HepG2 (cell line): Measurements from ENCODE around the gene KRT3. TPM values are rescaled to one million over a fixed set of nuclear protein-coding genes. Genes with fewer than 3 reads are reported as not detected.

Experiments
- ATAC-seq: fragments of 200-7000 bp; cut with Tn5 transposase; 3 replicates; pipeline ENCODE4 v1.9.1; 2020; ENCODE audit warnings: mild to moderate bottlenecking, moderate library complexity
- BruUV-seq: library from RNA; stranded (reverse); fragments of 400-500 nt; replicated peaks from 2 replicates; lab custom pipeline; 2021; lab: Mats Ljungman, UMichigan
- CTCF ChIA-PET: fragments of 300-600 bp; formaldehyde crosslinking; extraction: SDS; loops from one replicate; lab custom pipeline; 2021; ENCODE audit warnings: low total read pairs, inconsistent platforms, low intra/inter-chr PET ratio; lab: Yijun Ruan, JAX
- POLR2A ChIA-PET: fragments of 350-600 bp; sonication (Branson Sonifier 250); formaldehyde crosslinking; loops from one replicate; lab custom pipeline; 2020; ENCODE audit warnings: antibody characterized with exemption, inconsistent platforms; lab: Yijun Ruan, JAX
- DNase-seq: peaks from one replicate; pipeline ENCODE4 v3.0.0-alpha.2; 2015; ENCODE audit warnings: low spot score
- FAIRE-seq: peaks from 3 replicates; lab custom pipeline; 2011; peaks lifted over from hg19 to GRCh38; lab: Jason Lieb, UNC
- H2AFZ ChIP-seq: one replicate; pipeline ENCODE4 v1.6.1; 2011; ENCODE audit warnings: low read length, inconsistent platforms
- H3K27ac ChIP-seq: fragments of 300-600 bp; 3 replicates; pipeline ENCODE4 v1.8.0; 2011; ENCODE audit warnings: mixed run types, mild to moderate bottlenecking, mixed read lengths, low read length, inconsistent platforms; ENCODE audit not compliant: insufficient read depth; ENCODE audit errors: extremely low read length
- H3K27me3 ChIP-seq, 2 experiments: fragments of 200-600 bp in 1 of 2; 2 replicates in 1 of 2; 3 replicates in 1 of 2; pipeline versions ENCODE4 v1.6.0 to v1.8.0; 2011; ENCODE audit warnings: low read length in 2 of 2, mild to moderate bottlenecking in 2 of 2, moderate library complexity in 2 of 2, inconsistent platforms in 1 of 2; ENCODE audit not compliant: insufficient read depth in 2 of 2, control insufficient read depth in 1 of 2
- H3K36me3 ChIP-seq, 2 experiments: fragments of 200-600 bp in 1 of 2; replicated peaks in 1 of 2; 2 replicates in 1 of 2; 3 replicates in 1 of 2; pipeline versions ENCODE4 v1.5.1 to v1.8.0; 2011; ENCODE audit warnings: low read length in 2 of 2, inconsistent platforms in 1 of 2; ENCODE audit not compliant: insufficient read depth in 2 of 2, control insufficient read depth in 1 of 2
- H3K4me1 ChIP-seq: 2 replicates; pipeline ENCODE4 v1.5.1; 2012; ENCODE audit warnings: low read length, inconsistent platforms; ENCODE audit not compliant: insufficient read depth
- H3K4me2 ChIP-seq: 2 replicates; pipeline ENCODE4 v1.6.0; 2011; ENCODE audit warnings: low read depth, low read length, inconsistent platforms
- H3K4me3 ChIP-seq, 3 experiments: fragments of 200-600 bp in 1 of 3; sonication (generic), shearing (Covaris generic) in 1 of 3; replicated peaks in 1 of 3; 2 replicates each; pipeline ENCODE4 v1.5.1; 2011 to 2016; ENCODE audit warnings: low read length in 3 of 3, inconsistent platforms in 2 of 3, low read depth in 2 of 3, mild to moderate bottlenecking in 2 of 3, control low read depth in 1 of 3, mixed read lengths in 1 of 3; ENCODE audit not compliant: insufficient read depth in 1 of 3
- H3K79me2 ChIP-seq: one replicate; pipeline ENCODE4 v1.6.1; 2011; ENCODE audit warnings: low read length, inconsistent platforms; ENCODE audit not compliant: insufficient read depth
- H3K9ac ChIP-seq: 2 replicates; pipeline ENCODE4 v1.6.0; 2011; ENCODE audit warnings: mild to moderate bottlenecking, low read depth, low read length, inconsistent platforms; ENCODE audit not compliant: insufficient read depth
- H3K9me3 ChIP-seq: 2 replicates; pipeline ENCODE4 v1.5.1; 2012; ENCODE audit warnings: mild to moderate bottlenecking, low read length
- H4K20me1 ChIP-seq: 2 replicates; pipeline ENCODE4 v1.6.0; 2011; ENCODE audit warnings: inconsistent platforms, mild to moderate bottlenecking, low read length, moderate library complexity; ENCODE audit not compliant: insufficient read depth
- AGO1 ChIP-seq: fragments of 200-400 bp; formaldehyde crosslinking; IDR thresholded peaks from 2 replicates; pipeline ENCODE4 v1.6.1; 2017; ENCODE audit warnings: mild to moderate bottlenecking, low read depth, low read length, moderate library complexity; ENCODE audit not compliant: poor library complexity, severe bottlenecking
- FUBP1 ChIP-seq: sonication (generic); formaldehyde crosslinking; IDR thresholded peaks from 2 replicates; pipeline ENCODE4 v1.5.1; 2020; ENCODE audit warnings: missing genetic modification reagents, mild to moderate bottlenecking, borderline replicate concordance
- KLF13 ChIP-seq: sonication (generic); formaldehyde crosslinking; IDR thresholded peaks from 2 replicates; pipeline ENCODE4 v1.4.0; 2020; ENCODE audit warnings: mild to moderate bottlenecking, missing genetic modification reagents
- NR3C1 ChIP-seq: sonication (generic); formaldehyde crosslinking; IDR thresholded peaks from 2 replicates; pipeline ENCODE4 v1.4.0; 2020; ENCODE audit warnings: missing genetic modification reagents
- POLR2AphosphoS2 ChIP-seq: IDR thresholded peaks from 2 replicates; pipeline ENCODE4 v1.6.1; 2011; ENCODE audit warnings: low read depth, low read length, improper control_type of control experiment
- RAD51 ChIP-seq: fragments of 450-650 bp; IDR thresholded peaks from 2 replicates; pipeline ENCODE4 v1.6.1; 2016; ENCODE audit warnings: borderline replicate concordance
- SRSF9 ChIP-seq: fragments of 200-400 bp; formaldehyde crosslinking; IDR thresholded peaks from 2 replicates; pipeline ENCODE4 v1.6.1; 2018; ENCODE audit warnings: borderline replicate concordance, mild to moderate bottlenecking, low read depth, low read length; ENCODE audit not compliant: insufficient read depth, poor library complexity, severe bottlenecking
- TAF1 ChIP-seq: sonication (generic); formaldehyde crosslinking; IDR thresholded peaks from 2 replicates; pipeline ENCODE4 v1.4.0; 2020; ENCODE audit warnings: missing genetic modification reagents
- TBX2 ChIP-seq: sonication (generic); formaldehyde crosslinking; IDR thresholded peaks from 2 replicates; pipeline ENCODE4 v1.5.0; 2020; ENCODE audit warnings: missing genetic modification reagents, mild to moderate bottlenecking, borderline replicate concordance
- ZFYVE20 ChIP-seq: sonication (generic); formaldehyde crosslinking; IDR thresholded peaks from 2 replicates; pipeline ENCODE4 v1.8.0; 2023; ENCODE audit warnings: low read depth, mild to moderate bottlenecking, moderate library complexity, missing genetic modification reagents, borderline replicate concordance
- ZNF180 ChIP-seq: sonication (generic); formaldehyde crosslinking; IDR thresholded peaks from 2 replicates; pipeline ENCODE4 v1.4.0; 2020; ENCODE audit warnings: low read depth, missing genetic modification reagents, borderline replicate concordance
- ZNF251 ChIP-seq: sonication (generic); formaldehyde crosslinking; IDR thresholded peaks from 2 replicates; pipeline ENCODE4 v1.9.0; 2021; ENCODE audit warnings: mild to moderate bottlenecking, missing genetic modification reagents
- ZNF30 ChIP-seq: sonication (generic); formaldehyde crosslinking; IDR thresholded peaks from 2 replicates; pipeline ENCODE4 v1.5.0; 2020; ENCODE audit warnings: mild to moderate bottlenecking, missing genetic modification reagents
- ZNF431 ChIP-seq: sonication (generic); formaldehyde crosslinking; IDR thresholded peaks from 2 replicates; pipeline ENCODE4 v1.9.0; 2022; ENCODE audit warnings: missing genetic modification reagents, low read depth, mild to moderate bottlenecking, borderline replicate concordance
- ZZZ3 ChIP-seq: sonication (generic); formaldehyde crosslinking; IDR thresholded peaks from 2 replicates; pipeline ENCODE4 v1.4.0; 2020; ENCODE audit warnings: missing genetic modification reagents, mild to moderate bottlenecking, borderline replicate concordance
- WGBS: methylation state at CpG from one replicate; pipeline ENCODE4 v1.1.6; 2017; ENCODE audit warnings: low lambda C conversion rate; 5-methylcytosine and 5-hydroxymethylcytosine counted together
- in situ Hi-C: cut with HindIII; loops from 2 replicates; pipeline ENCODE4 v1.10.0; 2017; ENCODE audit warnings: low pct_unique_long_range_greater_than_20kb; ENCODE audit not compliant: extremely low pct_ligation_motif_present
- intact Hi-C: fragments of 100-400 bp; cut with micrococcal nuclease; formaldehyde crosslinking; loops from one replicate; pipeline ENCODE4 v1.10.0; 2022; ENCODE audit not compliant: unreplicated experiment
- polyA plus RNA-seq, 8 experiments: library from polyadenylated mRNA; depleted of rRNA in 3 of 8; stranded (reverse) in 7 of 8; unstranded in 1 of 8; fragments of >200 nt; fragmentation: Illumina TruSeq in 4 of 8; extraction: Trizol in 4 of 8; gene quantifications; 2 replicates each; pipeline versions ENCODE4 v1.2.1 to v1.2.3, GENCODE V29; 2011 to 2016; ENCODE audit warnings: low read depth in 4 of 8, missing spikeins in 1 of 8, mixed read lengths in 1 of 8; ENCODE audit not compliant: insufficient read depth in 1 of 8
- total RNA-seq, 5 experiments: library from RNA; depleted of rRNA; stranded (reverse); fragments of >200 nt; fragmentation: Illumina TruSeq; extraction: Trizol; gene quantifications; 2 replicates each; pipeline ENCODE4 v1.2.3, GENCODE V29; 2016; ENCODE audit warnings: low read depth in 1 of 5
- TF ChIP-seq, protein P1 (sequence below): IDR thresholded peaks from 2 replicates; pipeline ENCODE4 v1.6.1; 2018; ENCODE audit warnings: missing genetic modification reagents

Gene KRT3
- total and polyA plus RNA-seq, 2 of the 13 experiments (the other 11 are each of a cell fraction or from before 2014, with no cell fraction given), result not detected

GRCh38 chr12:52779914-52780313 is 16.0 kb downstream of the KRT3 start:
- H4K20me1 ChIP-seq, result no peaks in the 10 kb centered on the region
- no peaks in the 10 kb centered on the region for H3K9me3 ChIP-seq
- peaks cover 0 to 16% of the 10 kb centered on the region in 2 experiments; a peak in 4 of 5 replicates for H3K27me3 ChIP-seq
- 59% methylated on average over 6 of the region's 6 CpGs for WGBS
- FAIRE-seq (no peak), DNase-seq (no peak)
- H3K4me3 ChIP-seq, result no peak overlapping the region
- H3K4me1 ChIP-seq, result no peaks in the 10 kb centered on the region
- H3K36me3 ChIP-seq, result no peaks in the 10 kb centered on the region
- BruUV-seq, result no TSS peak
- H3K9ac ChIP-seq, result no peak overlapping the region
- intact Hi-C loops, result no loop called here
- in situ Hi-C loops, result no loop called here
- H3K4me2 ChIP-seq, result no peak overlapping the region
- no peak overlapping the region for H3K27ac ChIP-seq
- POLR2A ChIA-PET, result no interaction called here
- TF ChIP-seq ZNF180 (CRISPR knock-in tag), result no peak
- no peak for TF ChIP-seq KLF13
- TF ChIP-seq NR3C1, result no peak
- TF ChIP-seq TBX2 (CRISPR knock-in tag), result no peak
- TF ChIP-seq ZNF30 (CRISPR knock-in tag), result no peak
- no peak for TF ChIP-seq ZNF251 (CRISPR knock-in tag)
- no peak for TF ChIP-seq ZNF431 (CRISPR knock-in tag)
- TF ChIP-seq SRSF9, result no peak
- no peak for TF ChIP-seq POLR2AphosphoS2
- TF ChIP-seq FUBP1 (CRISPR knock-in tag), result no peak
- TF ChIP-seq TAF1 (CRISPR knock-in tag), result no peak
- TF ChIP-seq, protein P1, sequence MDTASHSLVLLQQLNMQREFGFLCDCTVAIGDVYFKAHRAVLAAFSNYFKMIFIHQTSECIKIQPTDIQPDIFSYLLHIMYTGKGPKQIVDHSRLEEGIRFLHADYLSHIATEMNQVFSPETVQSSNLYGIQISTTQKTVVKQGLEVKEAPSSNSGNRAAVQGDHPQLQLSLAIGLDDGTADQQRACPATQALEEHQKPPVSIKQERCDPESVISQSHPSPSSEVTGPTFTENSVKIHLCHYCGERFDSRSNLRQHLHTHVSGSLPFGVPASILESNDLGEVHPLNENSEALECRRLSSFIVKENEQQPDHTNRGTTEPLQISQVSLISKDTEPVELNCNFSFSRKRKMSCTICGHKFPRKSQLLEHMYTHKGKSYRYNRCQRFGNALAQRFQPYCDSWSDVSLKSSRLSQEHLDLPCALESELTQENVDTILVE (CRISPR knock-in tag), result no peak
- no peak for TF ChIP-seq ZZZ3
- no peak for TF ChIP-seq RAD51
- no peak for TF ChIP-seq ZFYVE20
- TF ChIP-seq AGO1, result no peak
- TF ChIP-seq, all 625 proteins: peak for 0
- Histone ChIP-seq H2AFZ (no peak overlapping the region), H3K79me2 (no peaks in the 10 kb centered on the region)
- no peak for ATAC-seq
- CTCF ChIA-PET, result no interaction called here
